GM21825 (cell line): ENCODE data around the gene PPM1E.
A peak's percentile ranks its signal among the peaks of the same experiment; 100 is the strongest.
"Not testable (repeated sequence)": the region's sequence is repeated elsewhere in the genome, so short reads cannot be mapped to it uniquely, and the experiment has no call there.

Source experiments
- ATAC-seq: cut with Tn5 transposase; IDR thresholded peaks from one replicate; pipeline ENCODE4 v1.9.1; 2021; ENCODE audit warnings: mild to moderate bottlenecking, moderate library complexity; ENCODE audit not compliant: unreplicated experiment

PPM1E gene

GRCh38 chr17:58944166-58944565 lies 188.5 kb downstream of the PPM1E start:
- no peak for ATAC-seq

GRCh38 chr17:58947411-58947810 lies 191.8 kb downstream of the PPM1E start:
- no peak for ATAC-seq

GRCh38 chr17:58947824-58948223 lies 192.2 kb downstream of the PPM1E start:
- ATAC-seq: no peak

- ATAC-seq: not testable (repeated sequence)
Measured at GRCh38 chr17:58954358-58954757, 198.7 kb downstream of the PPM1E start.

GRCh38 chr17:58956997-58957724 lies 201.5 kb downstream of the PPM1E start:
- no peak for ATAC-seq

- not testable (repeated sequence) for ATAC-seq
Measured at GRCh38 chr17:58957725-58958073, 202.0 kb downstream of the PPM1E start.

GRCh38 chr17:58960068-58960467 lies 204.4 kb downstream of the PPM1E start:
- ATAC-seq: no peak

GRCh38 chr17:58965221-58965620 lies 209.6 kb downstream of the PPM1E start:
- ATAC-seq: no peak

- ATAC-seq: no peak
Measured at GRCh38 chr17:58966208-58966607, 210.6 kb downstream of the PPM1E start.

- ATAC-seq: no peak
Measured at GRCh38 chr17:58968426-58969061, 212.9 kb downstream of the PPM1E start.

- no peak for ATAC-seq
Measured at GRCh38 chr17:58969156-58969555, 213.5 kb downstream of the PPM1E start.

- ATAC-seq: no peak
Measured at GRCh38 chr17:58969612-58970011, 214.0 kb downstream of the PPM1E start.

- no peak for ATAC-seq
Measured at GRCh38 chr17:58970609-58971450, 215.2 kb downstream of the PPM1E start.

- ATAC-seq: no peak
Measured at GRCh38 chr17:58974354-58974753, 218.7 kb downstream of the PPM1E start.

GRCh38 chr17:58976541-58976940 lies 220.9 kb downstream of the PPM1E start:
- ATAC-seq: no peak

GRCh38 chr17:58980706-58981481 lies 225.2 kb downstream of the PPM1E start:
- ATAC-seq: no peak

- no peak for ATAC-seq
Measured at GRCh38 chr17:58982626-58983025, 227.0 kb downstream of the PPM1E start.

- no peak for ATAC-seq
Measured at GRCh38 chr17:58985367-58985766, 229.7 kb downstream of the PPM1E start.

- ATAC-seq: no peak
Measured at GRCh38 chr17:58985971-58986370, 230.3 kb downstream of the PPM1E start.

- ATAC-seq: no peak
Measured at GRCh38 chr17:58989629-58990028, 234.0 kb downstream of the PPM1E start.

- ATAC-seq: peak; percentile 76
Measured at GRCh38 chr17:58991718-58992331, 236.2 kb downstream of the PPM1E start.
